SK-N-SH (cell line): ENCODE data around the gene PRDM8.

Experiments
- CTCF ChIP-seq: fragments of 200-600 bp; sonication (generic); IDR thresholded peaks from 2 replicates; pipeline ENCODE4 v1.6.1; 2017; ENCODE audit warnings: antibody characterized with exemption, mild to moderate bottlenecking, moderate library complexity
- ELF1 ChIP-seq: IDR thresholded peaks from 2 replicates; pipeline ENCODE4 v1.4.0; 2012
- EZH2phosphoT487 ChIP-seq: fragments of 200-600 bp; sonication (generic); IDR thresholded peaks from 2 replicates; pipeline ENCODE4 v1.6.1; 2017; ENCODE audit warnings: low read depth, mixed run types, mild to moderate bottlenecking, antibody characterized with exemption, moderate library complexity, borderline replicate concordance
- FOXM1 ChIP-seq: IDR thresholded peaks from 2 replicates; pipeline ENCODE4 v1.4.0; 2012; ENCODE audit warnings: low read depth, mild to moderate bottlenecking
- GABPA ChIP-seq: IDR thresholded peaks from 2 replicates; pipeline ENCODE4 v1.4.0; 2012; ENCODE audit warnings: low read depth, mild to moderate bottlenecking
- RCOR1 ChIP-seq: fragments of 150-350 bp; IDR thresholded peaks from 2 replicates; pipeline ENCODE4 v1.6.1; 2017; ENCODE audit warnings: antibody characterized with exemption, low read length
- REST ChIP-seq: IDR thresholded peaks from 2 replicates; pipeline ENCODE4 v1.6.1; 2012; ENCODE audit warnings: mild to moderate bottlenecking, low read depth, low read length, moderate library complexity
- TCF12 ChIP-seq: IDR thresholded peaks from 2 replicates; pipeline ENCODE4 v1.4.0; 2012
- TF ChIP-seq, protein P1 (sequence below): fragments of 150-350 bp; IDR thresholded peaks from 2 replicates; pipeline ENCODE4 v1.6.1; 2017; ENCODE audit warnings: antibody characterized with exemption, low read length, low read depth, borderline replicate concordance
- TF ChIP-seq, protein P2 (sequence below): IDR thresholded peaks from 2 replicates; pipeline ENCODE4 v1.4.0; 2012; ENCODE audit warnings: low read depth
- TF ChIP-seq, protein P3 (sequence below): IDR thresholded peaks from 2 replicates; pipeline ENCODE4; 2012

GRCh38 chr4:80151981-80152380 is 45.3 kb upstream of the PRDM8 start:
- TF ChIP-seq, protein P1, sequence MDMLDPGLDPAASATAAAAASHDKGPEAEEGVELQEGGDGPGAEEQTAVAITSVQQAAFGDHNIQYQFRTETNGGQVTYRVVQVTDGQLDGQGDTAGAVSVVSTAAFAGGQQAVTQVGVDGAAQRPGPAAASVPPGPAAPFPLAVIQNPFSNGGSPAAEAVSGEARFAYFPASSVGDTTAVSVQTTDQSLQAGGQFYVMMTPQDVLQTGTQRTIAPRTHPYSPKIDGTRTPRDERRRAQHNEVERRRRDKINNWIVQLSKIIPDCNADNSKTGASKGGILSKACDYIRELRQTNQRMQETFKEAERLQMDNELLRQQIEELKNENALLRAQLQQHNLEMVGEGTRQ = no peak
- TF ChIP-seq CTCF (no peak), TCF12 (no peak), REST (no peak), GABPA (no peak), ELF1 (no peak), FOXM1 (no peak), RCOR1 (no peak), EZH2phosphoT487 (no peak)
- TF ChIP-seq, protein P2, sequence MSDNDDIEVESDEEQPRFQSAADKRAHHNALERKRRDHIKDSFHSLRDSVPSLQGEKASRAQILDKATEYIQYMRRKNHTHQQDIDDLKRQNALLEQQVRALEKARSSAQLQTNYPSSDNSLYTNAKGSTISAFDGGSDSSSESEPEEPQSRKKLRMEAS = no peak
- TF ChIP-seq, protein P3, sequence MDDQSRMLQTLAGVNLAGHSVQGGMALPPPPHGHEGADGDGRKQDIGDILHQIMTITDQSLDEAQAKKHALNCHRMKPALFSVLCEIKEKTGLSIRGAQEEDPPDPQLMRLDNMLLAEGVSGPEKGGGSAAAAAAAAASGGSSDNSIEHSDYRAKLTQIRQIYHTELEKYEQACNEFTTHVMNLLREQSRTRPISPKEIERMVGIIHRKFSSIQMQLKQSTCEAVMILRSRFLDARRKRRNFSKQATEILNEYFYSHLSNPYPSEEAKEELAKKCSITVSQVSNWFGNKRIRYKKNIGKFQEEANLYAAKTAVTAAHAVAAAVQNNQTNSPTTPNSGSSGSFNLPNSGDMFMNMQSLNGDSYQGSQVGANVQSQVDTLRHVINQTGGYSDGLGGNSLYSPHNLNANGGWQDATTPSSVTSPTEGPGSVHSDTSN = no peak
